Osteocyte (in vitro differentiated cells): ENCODE data around the gene THPO. TPM values are rescaled to one million over a fixed set of nuclear protein-coding genes. Genes with fewer than 3 reads are reported as not detected.

Experiments
- DNase-seq: peaks from one replicate; pipeline ENCODE4 v3.0.0; 2021; ENCODE audit warnings: mixed read lengths; ENCODE audit not compliant: unreplicated experiment; ENCODE audit errors: extremely low spot score
- H3K27ac Mint-ChIP-seq: one replicate; pipeline ENCODE4 v1.8.0; 2021; ENCODE audit warnings: mild to moderate bottlenecking, mixed read lengths; ENCODE audit not compliant: unreplicated experiment
- H3K27me3 Mint-ChIP-seq: one replicate; pipeline ENCODE4 v1.8.0; 2021; ENCODE audit warnings: mixed read lengths; ENCODE audit not compliant: unreplicated experiment
- H3K36me3 Mint-ChIP-seq: one replicate; pipeline ENCODE4 v1.8.0; 2021; ENCODE audit warnings: mixed read lengths; ENCODE audit not compliant: unreplicated experiment
- H3K4me1 Mint-ChIP-seq: one replicate; pipeline ENCODE4 v1.8.0; 2021; ENCODE audit warnings: mixed read lengths; ENCODE audit not compliant: unreplicated experiment
- H3K4me3 Mint-ChIP-seq: one replicate; pipeline ENCODE4 v1.8.0; 2021; ENCODE audit warnings: mild to moderate bottlenecking, moderate library complexity, mixed read lengths; ENCODE audit not compliant: unreplicated experiment
- H3K9me3 Mint-ChIP-seq: one replicate; pipeline ENCODE4 v1.8.0; 2021; ENCODE audit warnings: mixed read lengths; ENCODE audit not compliant: unreplicated experiment
- CTCF ChIP-seq: fragments of 200-600 bp; sonication (generic); IDR thresholded peaks from 2 replicates; pipeline ENCODE4 v1.5.0; 2021; ENCODE audit warnings: antibody characterized with exemption, mild to moderate bottlenecking, moderate library complexity
- total RNA-seq: library from RNA; stranded (reverse); gene quantifications from 2 replicates; pipeline ENCODE4 v1.2.1, GENCODE V29; 2021

THPO gene
- total RNA-seq, 1 donor from 2014 or later, result not detected

GRCh38 chr3:184384856-184385422, 6.9 kb upstream of the THPO start:
- no peak for DNase-seq

DNA sequence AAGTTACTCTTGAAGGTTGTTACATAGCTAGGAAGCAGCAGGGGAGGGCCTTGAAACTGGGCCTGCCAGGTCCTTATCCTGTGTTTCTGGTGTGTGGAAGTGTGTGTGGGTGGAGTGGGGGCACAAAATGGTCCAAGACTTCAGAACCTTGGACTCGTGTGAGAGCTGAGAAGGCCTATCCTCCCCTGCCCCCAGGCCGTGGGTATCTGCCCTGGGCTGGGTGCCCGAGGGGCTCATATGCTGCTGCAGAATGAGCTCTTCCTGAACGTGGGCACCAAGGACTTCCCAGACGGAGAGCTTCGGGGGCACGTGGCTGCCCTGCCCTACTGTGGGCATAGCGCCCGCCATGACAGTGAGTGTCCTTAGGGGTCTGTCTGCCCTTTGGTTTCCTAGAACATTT, 6.3 kb upstream of the THPO start:
- Mint-ChIP-seq H3K36me3 (no peaks in the 10 kb centered on the region), H3K9me3 (no peaks in the 10 kb centered on the region)
- DNase-seq, result no peak

More at GRCh38 chr3:184384856-184385422, 6.9 kb upstream of the THPO start:
- H3K27ac Mint-ChIP-seq, result no peak overlapping the region
- H3K4me3 Mint-ChIP-seq, result no peak overlapping the region
- no peaks in the 10 kb centered on the region for H3K9me3 Mint-ChIP-seq
- H3K36me3 Mint-ChIP-seq, result no peaks in the 10 kb centered on the region
- no peak for TF ChIP-seq CTCF
- H3K27me3 Mint-ChIP-seq, result peaks cover 31% of the 10 kb centered on the region
- peaks cover 3% of the 10 kb centered on the region for H3K4me1 Mint-ChIP-seq

GRCh38 chr3:184383033-184383740, 5.2 kb upstream of the THPO start:
- peaks cover 34% of the 10 kb centered on the region for H3K27me3 Mint-ChIP-seq
- H3K4me3 Mint-ChIP-seq, result no peak overlapping the region
- H3K4me1 Mint-ChIP-seq, result peaks cover 8% of the 10 kb centered on the region
- no peak for DNase-seq
- no peak for TF ChIP-seq CTCF
- H3K27ac Mint-ChIP-seq, result no peak overlapping the region
- H3K9me3 Mint-ChIP-seq, result no peaks in the 10 kb centered on the region
- H3K36me3 Mint-ChIP-seq, result no peaks in the 10 kb centered on the region

More for the DNA sequence above, 6.3 kb upstream of the THPO start:
- Mint-ChIP-seq H3K4me1 (peaks cover 3% of the 10 kb centered on the region), H3K27ac (no peak overlapping the region), H3K4me3 (no peak overlapping the region), H3K27me3 (peaks cover 26% of the 10 kb centered on the region)
- TF ChIP-seq CTCF, result no peak

DNA sequence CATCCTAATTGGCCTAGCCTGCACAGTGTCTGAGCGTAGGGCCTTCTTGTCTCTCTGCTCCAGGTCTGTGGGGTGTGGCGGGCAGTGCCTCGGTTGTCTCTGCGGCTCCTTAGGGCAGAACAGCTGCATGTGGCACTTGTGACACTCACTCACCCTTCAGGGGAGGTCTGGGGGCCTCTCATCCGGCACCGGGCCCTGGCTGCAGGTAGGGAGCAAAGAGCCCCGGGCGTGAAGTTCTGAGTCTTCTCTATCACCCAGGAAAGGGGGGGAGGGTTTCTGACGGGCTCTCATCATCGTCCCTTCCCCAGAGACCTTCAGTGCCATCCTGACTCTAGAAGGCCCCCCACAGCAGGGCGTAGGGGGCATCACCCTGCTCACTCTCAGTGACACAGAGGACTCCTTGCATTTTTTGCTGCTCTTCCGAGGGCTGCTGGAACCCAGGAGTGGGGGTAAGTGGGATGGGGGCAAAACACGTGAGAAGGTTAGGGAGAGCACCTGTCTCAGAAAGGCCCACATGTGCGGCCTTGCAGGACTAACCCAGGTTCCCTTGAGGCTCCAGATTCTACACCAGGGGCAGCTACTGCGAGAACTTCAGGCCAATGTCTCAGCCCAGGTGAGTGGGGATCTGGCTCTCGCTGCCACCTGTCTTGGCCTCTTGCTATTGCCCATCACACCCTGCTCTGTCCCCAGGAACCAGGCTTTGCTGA, 4.5 kb upstream of the THPO start:
- no peak overlapping the region for H3K4me3 Mint-ChIP-seq

More for the DNA sequence above, 4.5 kb upstream of the THPO start:
- no peak overlapping the region for H3K27ac Mint-ChIP-seq
- H3K27me3 Mint-ChIP-seq, result peaks cover 39% of the 10 kb centered on the region
- H3K36me3 Mint-ChIP-seq, result no peaks in the 10 kb centered on the region
- TF ChIP-seq CTCF, result no peak
- peaks cover 12% of the 10 kb centered on the region for H3K4me1 Mint-ChIP-seq
- DNase-seq, result no peak
- H3K9me3 Mint-ChIP-seq, result no peaks in the 10 kb centered on the region
